Activated CD4-positive, alpha-beta T cell treated with anti-CD3 and anti-CD28 coated beads, Interleukin-2, amount 50 U/mL, for 4 hours (primary cell): ENCODE measurements around the gene CLEC2D.
"Not testable (repeated sequence)": the region's sequence is repeated elsewhere in the genome, so short reads cannot be mapped to it uniquely, and the experiment has no call there.

Experiments
- DNase-seq, 2 experiments: peaks; one replicate each; pipeline ENCODE4 v3.0.0-alpha.2; 2020

CLEC2D gene

GRCh38 chr12:9731393-9731792, 61.9 kb downstream of the CLEC2D start:
- DNase-seq, result no peak

GRCh38 chr12:9731797-9732196, 62.3 kb downstream of the CLEC2D start:
- DNase-seq, result no peak

- DNase-seq, result no peak
These were observed 63.5 kb downstream of the CLEC2D start, which contains the start of gene CLECL1 for GRCh38 chr12:9732921-9733461. Gene CLECL1 (minus strand): TSS chr12:9733097.

GRCh38 chr12:9735601-9736000, 66.1 kb downstream of the CLEC2D start:
- no peak for DNase-seq

GRCh38 chr12:9736936-9737705, 67.6 kb downstream of the CLEC2D start:
- no peak for DNase-seq

- not testable (repeated sequence) for DNase-seq
These were observed 69.4 kb downstream of the CLEC2D start for GRCh38 chr12:9738905-9739304.

- DNase-seq, result not testable (repeated sequence)
These were observed 70.0 kb downstream of the CLEC2D start for GRCh38 chr12:9739404-9740105.

GRCh38 chr12:9740106-9740750, 70.7 kb downstream of the CLEC2D start:
- DNase-seq, result no peak

GRCh38 chr12:9741726-9742125, 72.2 kb downstream of the CLEC2D start:
- DNase-seq, result peak; percentile 63 to 65

- DNase-seq, result no peak
These were observed 73.1 kb downstream of the CLEC2D start for GRCh38 chr12:9742661-9743060.

- DNase-seq, result no peak
These were observed 75.7 kb downstream of the CLEC2D start for GRCh38 chr12:9745199-9745598.
